ENCODE measurements around the gene TNFRSF1A.

GRCh38 chr12:6370576-6370935 lies 28.7 kb upstream of the TNFRSF1A start:
- no peak for TF ChIP-seq CTCF (IDR thresholded peaks at IDR 0.05)
- no peak for TF ChIP-seq POLR2A (IDR thresholded peaks at IDR 0.05)

All from adrenal gland (tissue), 5 donors.